GM23338 (cell line): ENCODE data around the gene PCSK2. TPM values are rescaled to one million over a fixed set of nuclear protein-coding genes. Genes with fewer than 3 reads are reported as not detected.
A peak's percentile ranks its signal among the peaks of the same experiment; 100 is the strongest.

Experiments
- ATAC-seq: fragments of 200-7000 bp; cut with Tn5 transposase; 3 replicates; pipeline ENCODE4 v1.9.1; 2020
- DNase-seq: peaks from one replicate; pipeline ENCODE4 v3.0.0-alpha.2; 2015; ENCODE audit warnings: low spot score
- H2AFZ ChIP-seq: fragments of 200-600 bp; sonication (generic); 2 replicates; pipeline ENCODE4 v1.8.0; 2016; ENCODE audit warnings: antibody characterized with exemption, mild to moderate bottlenecking, moderate library complexity
- H3F3A ChIP-seq: fragments of 200-600 bp; sonication (generic); replicated peaks from 2 replicates; pipeline ENCODE4 v1.8.0; 2017; ENCODE audit warnings: antibody characterized with exemption, mixed run types, low read depth
- H3K27ac ChIP-seq: fragments of 200-600 bp; sonication (generic); 2 replicates; pipeline ENCODE4 v1.6.1; 2016; ENCODE audit warnings: low read depth
- H3K27me3 ChIP-seq: fragments of 200-600 bp; sonication (generic); 2 replicates; pipeline ENCODE4 v1.8.0; 2016; ENCODE audit warnings: mild to moderate bottlenecking, mixed run types, moderate library complexity; ENCODE audit not compliant: insufficient read depth
- H3K36me3 ChIP-seq: fragments of 200-600 bp; sonication (generic); 2 replicates; pipeline ENCODE4 v1.8.0; 2016; ENCODE audit warnings: mild to moderate bottlenecking; ENCODE audit not compliant: insufficient read depth
- H3K4me1 ChIP-seq: fragments of 200-600 bp; sonication (generic); 2 replicates; pipeline ENCODE4 v1.8.0; 2016; ENCODE audit warnings: mild to moderate bottlenecking, moderate library complexity; ENCODE audit not compliant: insufficient read depth
- H3K4me2 ChIP-seq: fragments of 200-600 bp; sonication (generic); 2 replicates; pipeline ENCODE4 v1.7.1; 2017; ENCODE audit warnings: mixed run types
- H3K4me3 ChIP-seq: fragments of 200-600 bp; sonication (generic); 2 replicates; pipeline ENCODE4 v1.6.1; 2016; ENCODE audit warnings: mixed run types
- H3K79me2 ChIP-seq: fragments of 200-600 bp; sonication (generic); replicated peaks from 2 replicates; pipeline ENCODE4 v1.8.0; 2017; ENCODE audit warnings: mild to moderate bottlenecking; ENCODE audit not compliant: insufficient read depth
- H3K9me2 ChIP-seq: fragments of 200-600 bp; sonication (generic); 2 replicates; pipeline ENCODE4 v1.8.0; 2017; ENCODE audit not compliant: insufficient read depth
- H4K20me1 ChIP-seq: fragments of 200-600 bp; sonication (generic); replicated peaks from 2 replicates; pipeline ENCODE4 v1.8.0; 2017; ENCODE audit warnings: mild to moderate bottlenecking; ENCODE audit not compliant: insufficient read depth
- H3K27ac Mint-ChIP-seq: 2 replicates; pipeline ENCODE4 v1.8.0; 2020; ENCODE audit warnings: inconsistent platforms, mild to moderate bottlenecking, moderate library complexity, mixed read lengths
- H3K27me3 Mint-ChIP-seq: 3 replicates; pipeline ENCODE4 v1.8.0; 2022; ENCODE audit warnings: low read depth, mild to moderate bottlenecking, moderate library complexity, mixed read lengths, inconsistent platforms; ENCODE audit not compliant: insufficient read depth, poor library complexity
- H3K36me3 Mint-ChIP-seq: 3 replicates; pipeline ENCODE4 v1.8.0; 2021; ENCODE audit warnings: low read depth, mild to moderate bottlenecking, inconsistent platforms, moderate library complexity, mixed read lengths
- H3K4me1 Mint-ChIP-seq: 3 replicates; pipeline ENCODE4 v1.8.0; 2020; ENCODE audit warnings: mild to moderate bottlenecking, inconsistent platforms, mixed read lengths
- H3K4me3 Mint-ChIP-seq: 3 replicates; pipeline ENCODE4 v1.8.0; 2021; ENCODE audit warnings: moderate library complexity, mild to moderate bottlenecking, inconsistent platforms, mixed read lengths
- H3K9me3 Mint-ChIP-seq: 3 replicates; pipeline ENCODE4 v1.8.0; 2020; ENCODE audit warnings: moderate library complexity, mild to moderate bottlenecking, inconsistent platforms, mixed read lengths
- CREB1 ChIP-seq: fragments of 250-450 bp; sonication (Bioruptor Pico); IDR thresholded peaks from 2 replicates; pipeline ENCODE4 v1.5.0; 2020; ENCODE audit warnings: low read depth, mild to moderate bottlenecking, moderate library complexity
- EZH2 ChIP-seq: fragments of 200-600 bp; sonication (generic); IDR thresholded peaks from one replicate; pipeline ENCODE4 v1.8.0; 2017; ENCODE audit warnings: antibody characterized with exemption, mild to moderate bottlenecking, low read depth; ENCODE audit not compliant: unreplicated experiment
- EZH2phosphoT487 ChIP-seq: fragments of 200-600 bp; sonication (generic); IDR thresholded peaks from one replicate; pipeline ENCODE4 v1.8.1; 2018; ENCODE audit warnings: antibody characterized with exemption; ENCODE audit not compliant: unreplicated experiment
- JUNB ChIP-seq: IDR thresholded peaks from one replicate; pipeline ENCODE4 v1.6.1; 2016; ENCODE audit warnings: antibody characterized with exemption; ENCODE audit not compliant: unreplicated experiment
- NANOG ChIP-seq: IDR thresholded peaks from 2 replicates; pipeline ENCODE4 v1.6.1; 2016; ENCODE audit warnings: antibody characterized with exemption, borderline replicate concordance
- POLR2AphosphoS5 ChIP-seq: IDR thresholded peaks from 2 replicates; pipeline ENCODE4 v1.6.1; 2016; ENCODE audit warnings: antibody characterized with exemption, low read depth
- STAT1 ChIP-seq: IDR thresholded peaks from one replicate; pipeline ENCODE4 v1.6.1; 2016; ENCODE audit warnings: antibody characterized with exemption; ENCODE audit not compliant: unreplicated experiment
- ZNF114 ChIP-seq: fragments of 250-450 bp; sonication (Bioruptor Pico); IDR thresholded peaks from 2 replicates; pipeline ENCODE4 v1.5.0; 2020; ENCODE audit warnings: mild to moderate bottlenecking, moderate library complexity
- ZNF331 ChIP-seq: fragments of 250-450 bp; sonication (Bioruptor Pico); IDR thresholded peaks from 2 replicates; pipeline ENCODE4 v1.5.0; 2020; ENCODE audit warnings: low read depth, mild to moderate bottlenecking, moderate library complexity
- polyA plus RNA-seq: library from polyadenylated mRNA; unstranded; fragments of >200 nt; fragmentation: Nextera tagmentation; extraction: Ambion mirVana; gene quantifications from 2 replicates; pipeline ENCODE4 v1.2.1, GENCODE V29; 2016
- total RNA-seq: library from RNA; depleted of rRNA; stranded (reverse); fragments of >200 nt; shearing (Covaris generic); gene quantifications from 2 replicates; pipeline ENCODE4 v1.2.3, GENCODE V29; 2014
- TF ChIP-seq, protein P1 (sequence below): IDR thresholded peaks from 2 replicates; pipeline ENCODE4 v1.6.1; 2016; ENCODE audit warnings: antibody characterized with exemption
- TF ChIP-seq, protein P2 (sequence below): fragments of 250-450 bp; sonication (Bioruptor Pico); IDR thresholded peaks from 2 replicates; pipeline ENCODE4 v1.5.0; 2020; ENCODE audit warnings: mild to moderate bottlenecking, moderate library complexity
- TF ChIP-seq, protein P3 (sequence below), 2 experiments: fragments of 200-600 bp in 1 of 2; sonication (generic) in 1 of 2; conservative IDR thresholded peaks; 2 replicates each; pipeline versions ENCODE4 v1.5.1 to v1.6.1; 2016 to 2017; ENCODE audit warnings: antibody characterized with exemption in 2 of 2, low read depth in 2 of 2, mild to moderate bottlenecking in 2 of 2, moderate library complexity in 1 of 2
- TF ChIP-seq, protein P4 (sequence below): IDR thresholded peaks from one replicate; pipeline ENCODE4 v1.6.1; 2018; ENCODE audit warnings: antibody characterized with exemption; ENCODE audit not compliant: unreplicated experiment

Gene PCSK2
- total and polyA plus RNA-seq, 2 experiments from 2014 or later: 0.37 to 1.1 TPM

DNA sequence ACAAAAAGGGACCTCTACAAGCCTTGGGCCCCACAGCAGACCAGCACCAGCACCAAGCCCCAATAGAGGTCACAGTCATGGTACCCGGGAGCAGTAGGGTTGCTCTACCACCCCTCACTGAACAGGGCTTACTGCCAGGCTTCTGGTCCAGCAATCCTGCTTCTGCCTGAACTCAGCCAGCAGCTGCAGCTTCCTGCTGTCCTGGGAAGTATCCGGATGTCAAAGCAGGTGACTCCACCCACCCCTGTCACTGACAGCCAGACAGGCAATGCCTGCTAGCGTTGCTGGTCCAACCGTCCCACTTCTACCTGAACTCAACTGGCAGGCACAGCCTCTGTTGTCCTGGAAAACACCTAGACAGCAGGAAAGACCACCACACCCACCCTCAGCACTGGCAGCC, 47.0 kb upstream of the PCSK2 start:
- H3K27me3 ChIP-seq: no peaks in the 10 kb centered on the region
- Mint-ChIP-seq H3K36me3 (peaks cover 3% of the 10 kb centered on the region; the same call in 2 of the 3 replicates), H3K4me1 (peaks cover 7% of the 10 kb centered on the region; the same call in 2 of the 3 replicates), H3K9me3 (peaks cover 6% of the 10 kb centered on the region; the same call in 2 of the 3 replicates), H3K27me3 (peaks cover 2% of the 10 kb centered on the region), H3K27ac (no peak overlapping the region), H3K4me3 (no peak overlapping the region)
- DNase-seq (peak; percentile 7), ATAC-seq (no peak)
- H3K4me1 ChIP-seq: no peaks in the 10 kb centered on the region
- no peaks in the 10 kb centered on the region for H4K20me1 ChIP-seq
- no peak for TF ChIP-seq POLR2AphosphoS5
- no peak for TF ChIP-seq CREB1 (CRISPR knock-in tag)
- no peak for TF ChIP-seq ZNF331 (CRISPR knock-in tag)
- TF ChIP-seq, protein P1, sequence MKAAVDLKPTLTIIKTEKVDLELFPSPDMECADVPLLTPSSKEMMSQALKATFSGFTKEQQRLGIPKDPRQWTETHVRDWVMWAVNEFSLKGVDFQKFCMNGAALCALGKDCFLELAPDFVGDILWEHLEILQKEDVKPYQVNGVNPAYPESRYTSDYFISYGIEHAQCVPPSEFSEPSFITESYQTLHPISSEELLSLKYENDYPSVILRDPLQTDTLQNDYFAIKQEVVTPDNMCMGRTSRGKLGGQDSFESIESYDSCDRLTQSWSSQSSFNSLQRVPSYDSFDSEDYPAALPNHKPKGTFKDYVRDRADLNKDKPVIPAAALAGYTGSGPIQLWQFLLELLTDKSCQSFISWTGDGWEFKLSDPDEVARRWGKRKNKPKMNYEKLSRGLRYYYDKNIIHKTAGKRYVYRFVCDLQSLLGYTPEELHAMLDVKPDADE: no peak
- TF ChIP-seq, protein P2, sequence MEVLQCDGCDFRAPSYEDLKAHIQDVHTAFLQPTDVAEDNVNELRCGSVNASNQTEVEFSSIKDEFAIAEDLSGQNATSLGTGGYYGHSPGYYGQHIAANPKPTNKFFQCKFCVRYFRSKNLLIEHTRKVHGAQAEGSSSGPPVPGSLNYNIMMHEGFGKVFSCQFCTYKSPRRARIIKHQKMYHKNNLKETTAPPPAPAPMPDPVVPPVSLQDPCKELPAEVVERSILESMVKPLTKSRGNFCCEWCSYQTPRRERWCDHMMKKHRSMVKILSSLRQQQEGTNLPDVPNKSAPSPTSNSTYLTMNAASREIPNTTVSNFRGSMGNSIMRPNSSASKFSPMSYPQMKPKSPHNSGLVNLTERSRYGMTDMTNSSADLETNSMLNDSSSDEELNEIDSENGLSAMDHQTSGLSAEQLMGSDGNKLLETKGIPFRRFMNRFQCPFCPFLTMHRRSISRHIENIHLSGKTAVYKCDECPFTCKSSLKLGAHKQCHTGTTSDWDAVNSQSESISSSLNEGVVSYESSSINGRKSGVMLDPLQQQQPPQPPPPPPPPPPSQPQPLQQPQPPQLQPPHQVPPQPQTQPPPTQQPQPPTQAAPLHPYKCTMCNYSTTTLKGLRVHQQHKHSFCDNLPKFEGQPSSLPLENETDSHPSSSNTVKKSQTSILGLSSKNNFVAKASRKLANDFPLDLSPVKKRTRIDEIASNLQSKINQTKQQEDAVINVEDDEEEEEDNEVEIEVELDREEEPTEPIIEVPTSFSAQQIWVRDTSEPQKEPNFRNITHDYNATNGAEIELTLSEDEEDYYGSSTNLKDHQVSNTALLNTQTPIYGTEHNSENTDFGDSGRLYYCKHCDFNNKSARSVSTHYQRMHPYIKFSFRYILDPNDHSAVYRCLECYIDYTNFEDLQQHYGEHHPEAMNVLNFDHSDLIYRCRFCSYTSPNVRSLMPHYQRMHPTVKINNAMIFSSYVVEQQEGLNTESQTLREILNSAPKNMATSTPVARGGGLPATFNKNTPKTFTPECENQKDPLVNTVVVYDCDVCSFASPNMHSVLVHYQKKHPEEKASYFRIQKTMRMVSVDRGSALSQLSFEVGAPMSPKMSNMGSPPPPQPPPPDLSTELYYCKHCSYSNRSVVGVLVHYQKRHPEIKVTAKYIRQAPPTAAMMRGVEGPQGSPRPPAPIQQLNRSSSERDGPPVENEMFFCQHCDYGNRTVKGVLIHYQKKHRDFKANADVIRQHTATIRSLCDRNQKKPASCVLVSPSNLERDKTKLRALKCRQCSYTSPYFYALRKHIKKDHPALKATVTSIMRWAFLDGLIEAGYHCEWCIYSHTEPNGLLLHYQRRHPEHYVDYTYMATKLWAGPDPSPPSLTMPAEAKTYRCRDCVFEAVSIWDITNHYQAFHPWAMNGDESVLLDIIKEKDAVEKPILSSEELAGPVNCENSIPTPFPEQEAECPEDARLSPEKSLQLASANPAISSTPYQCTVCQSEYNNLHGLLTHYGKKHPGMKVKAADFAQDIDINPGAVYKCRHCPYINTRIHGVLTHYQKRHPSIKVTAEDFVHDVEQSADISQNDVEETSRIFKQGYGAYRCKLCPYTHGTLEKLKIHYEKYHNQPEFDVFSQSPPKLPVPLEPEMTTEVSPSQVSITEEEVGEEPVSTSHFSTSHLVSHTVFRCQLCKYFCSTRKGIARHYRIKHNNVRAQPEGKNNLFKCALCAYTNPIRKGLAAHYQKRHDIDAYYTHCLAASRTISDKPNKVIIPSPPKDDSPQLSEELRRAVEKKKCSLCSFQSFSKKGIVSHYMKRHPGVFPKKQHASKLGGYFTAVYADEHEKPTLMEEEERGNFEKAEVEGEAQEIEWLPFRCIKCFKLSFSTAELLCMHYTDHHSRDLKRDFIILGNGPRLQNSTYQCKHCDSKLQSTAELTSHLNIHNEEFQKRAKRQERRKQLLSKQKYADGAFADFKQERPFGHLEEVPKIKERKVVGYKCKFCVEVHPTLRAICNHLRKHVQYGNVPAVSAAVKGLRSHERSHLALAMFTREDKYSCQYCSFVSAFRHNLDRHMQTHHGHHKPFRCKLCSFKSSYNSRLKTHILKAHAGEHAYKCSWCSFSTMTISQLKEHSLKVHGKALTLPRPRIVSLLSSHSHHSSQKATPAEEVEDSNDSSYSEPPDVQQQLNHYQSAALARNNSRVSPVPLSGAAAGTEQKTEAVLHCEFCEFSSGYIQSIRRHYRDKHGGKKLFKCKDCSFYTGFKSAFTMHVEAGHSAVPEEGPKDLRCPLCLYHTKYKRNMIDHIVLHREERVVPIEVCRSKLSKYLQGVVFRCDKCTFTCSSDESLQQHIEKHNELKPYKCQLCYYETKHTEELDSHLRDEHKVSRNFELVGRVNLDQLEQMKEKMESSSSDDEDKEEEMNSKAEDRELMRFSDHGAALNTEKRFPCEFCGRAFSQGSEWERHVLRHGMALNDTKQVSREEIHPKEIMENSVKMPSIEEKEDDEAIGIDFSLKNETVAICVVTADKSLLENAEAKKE (CRISPR knock-in tag): no peak
- no peak for TF ChIP-seq EZH2
- TF ChIP-seq JUNB: no peak
- TF ChIP-seq, protein P3, sequence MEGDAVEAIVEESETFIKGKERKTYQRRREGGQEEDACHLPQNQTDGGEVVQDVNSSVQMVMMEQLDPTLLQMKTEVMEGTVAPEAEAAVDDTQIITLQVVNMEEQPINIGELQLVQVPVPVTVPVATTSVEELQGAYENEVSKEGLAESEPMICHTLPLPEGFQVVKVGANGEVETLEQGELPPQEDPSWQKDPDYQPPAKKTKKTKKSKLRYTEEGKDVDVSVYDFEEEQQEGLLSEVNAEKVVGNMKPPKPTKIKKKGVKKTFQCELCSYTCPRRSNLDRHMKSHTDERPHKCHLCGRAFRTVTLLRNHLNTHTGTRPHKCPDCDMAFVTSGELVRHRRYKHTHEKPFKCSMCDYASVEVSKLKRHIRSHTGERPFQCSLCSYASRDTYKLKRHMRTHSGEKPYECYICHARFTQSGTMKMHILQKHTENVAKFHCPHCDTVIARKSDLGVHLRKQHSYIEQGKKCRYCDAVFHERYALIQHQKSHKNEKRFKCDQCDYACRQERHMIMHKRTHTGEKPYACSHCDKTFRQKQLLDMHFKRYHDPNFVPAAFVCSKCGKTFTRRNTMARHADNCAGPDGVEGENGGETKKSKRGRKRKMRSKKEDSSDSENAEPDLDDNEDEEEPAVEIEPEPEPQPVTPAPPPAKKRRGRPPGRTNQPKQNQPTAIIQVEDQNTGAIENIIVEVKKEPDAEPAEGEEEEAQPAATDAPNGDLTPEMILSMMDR (conservative IDR thresholded peaks at IDR 0.05; ENCODE audit: low read depth in 2 of 2): no peak
- no peak for TF ChIP-seq ZNF114 (CRISPR knock-in tag)
- TF ChIP-seq EZH2phosphoT487: no peak
- TF ChIP-seq, protein P4, sequence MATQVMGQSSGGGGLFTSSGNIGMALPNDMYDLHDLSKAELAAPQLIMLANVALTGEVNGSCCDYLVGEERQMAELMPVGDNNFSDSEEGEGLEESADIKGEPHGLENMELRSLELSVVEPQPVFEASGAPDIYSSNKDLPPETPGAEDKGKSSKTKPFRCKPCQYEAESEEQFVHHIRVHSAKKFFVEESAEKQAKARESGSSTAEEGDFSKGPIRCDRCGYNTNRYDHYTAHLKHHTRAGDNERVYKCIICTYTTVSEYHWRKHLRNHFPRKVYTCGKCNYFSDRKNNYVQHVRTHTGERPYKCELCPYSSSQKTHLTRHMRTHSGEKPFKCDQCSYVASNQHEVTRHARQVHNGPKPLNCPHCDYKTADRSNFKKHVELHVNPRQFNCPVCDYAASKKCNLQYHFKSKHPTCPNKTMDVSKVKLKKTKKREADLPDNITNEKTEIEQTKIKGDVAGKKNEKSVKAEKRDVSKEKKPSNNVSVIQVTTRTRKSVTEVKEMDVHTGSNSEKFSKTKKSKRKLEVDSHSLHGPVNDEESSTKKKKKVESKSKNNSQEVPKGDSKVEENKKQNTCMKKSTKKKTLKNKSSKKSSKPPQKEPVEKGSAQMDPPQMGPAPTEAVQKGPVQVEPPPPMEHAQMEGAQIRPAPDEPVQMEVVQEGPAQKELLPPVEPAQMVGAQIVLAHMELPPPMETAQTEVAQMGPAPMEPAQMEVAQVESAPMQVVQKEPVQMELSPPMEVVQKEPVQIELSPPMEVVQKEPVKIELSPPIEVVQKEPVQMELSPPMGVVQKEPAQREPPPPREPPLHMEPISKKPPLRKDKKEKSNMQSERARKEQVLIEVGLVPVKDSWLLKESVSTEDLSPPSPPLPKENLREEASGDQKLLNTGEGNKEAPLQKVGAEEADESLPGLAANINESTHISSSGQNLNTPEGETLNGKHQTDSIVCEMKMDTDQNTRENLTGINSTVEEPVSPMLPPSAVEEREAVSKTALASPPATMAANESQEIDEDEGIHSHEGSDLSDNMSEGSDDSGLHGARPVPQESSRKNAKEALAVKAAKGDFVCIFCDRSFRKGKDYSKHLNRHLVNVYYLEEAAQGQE: no peak
- no peak for TF ChIP-seq STAT1
- no peak for TF ChIP-seq NANOG
- no peak overlapping the region for H3K4me3 ChIP-seq
- no peak overlapping the region for H3K4me2 ChIP-seq
- H3K27ac ChIP-seq: no peak overlapping the region
- H3K36me3 ChIP-seq: no peaks in the 10 kb centered on the region
- no peaks in the 10 kb centered on the region for H3K79me2 ChIP-seq
- H3F3A ChIP-seq: no peaks in the 10 kb centered on the region
- no peaks in the 10 kb centered on the region for H3K9me2 ChIP-seq
- H2AFZ ChIP-seq: no peak overlapping the region
